ENCODE data around the gene LRRC59. TPM values are rescaled to one million over a fixed set of nuclear protein-coding genes. Genes with fewer than 3 reads are reported as not detected.

The LRRC59 gene
- total RNA-seq, 4 donors from 2014 or later = 16.5 to 58.0 (median 39.0) TPM

GRCh38 chr17:50365649-50366393 lies 31.5 kb downstream of the LRRC59 start:
- TF ChIP-seq POLR2A (IDR thresholded peaks at IDR 0.05) = no peak
- TF ChIP-seq EP300 (IDR thresholded peaks at IDR 0.05) = no peak
- no peak for TF ChIP-seq CTCF (IDR thresholded peaks at IDR 0.05)
- TF ChIP-seq POLR2AphosphoS5 (IDR thresholded peaks at IDR 0.05) = no peak
- H3K4me1 ChIP-seq = peaks cover 6% of the 10 kb centered on the region
- H3K4me3 ChIP-seq = no peak overlapping the region
- 82% methylated on average over 9 of the region's 14 CpGs for WGBS
- H3K27ac ChIP-seq = no peak overlapping the region
- no peaks in the 10 kb centered on the region for H3K27me3 ChIP-seq
- H3K9me3 ChIP-seq = no peaks in the 10 kb centered on the region
- H3K36me3 ChIP-seq = peaks cover 58% of the 10 kb centered on the region
- no peak for DNase-seq (ENCODE audit: low spot score in 2 of 2)

- Histone ChIP-seq H3K4me3 (no peak overlapping the region), H3K9me3 (no peaks in the 10 kb centered on the region), H3K27ac (no peak overlapping the region), H3K4me1 (peaks cover 5% of the 10 kb centered on the region), H3K36me3 (peaks cover 59% of the 10 kb centered on the region), H3K27me3 (no peaks in the 10 kb centered on the region)
- no peak for TF ChIP-seq EP300 (IDR thresholded peaks at IDR 0.05)
- TF ChIP-seq POLR2AphosphoS5 (IDR thresholded peaks at IDR 0.05) = no peak
- TF ChIP-seq POLR2A (IDR thresholded peaks at IDR 0.05) = no peak
- no peak for TF ChIP-seq CTCF (IDR thresholded peaks at IDR 0.05)
- peak in 1 of 2 donors; percentile 2 for DNase-seq (ENCODE audit: low spot score in 2 of 2)
- WGBS = 80% methylated on average over 1 of the region's 2 CpGs
Measured at GRCh38 chr17:50365165-50365564, 32.2 kb downstream of the LRRC59 start.

GRCh38 chr17:50364715-50365114 lies 32.6 kb downstream of the LRRC59 start:
- Histone ChIP-seq H3K4me3 (no peak overlapping the region), H3K4me1 (peaks cover 5% of the 10 kb centered on the region), H3K36me3 (peaks cover 59% of the 10 kb centered on the region), H3K27me3 (no peaks in the 10 kb centered on the region), H3K27ac (no peak overlapping the region), H3K9me3 (no peaks in the 10 kb centered on the region)
- TF ChIP-seq POLR2AphosphoS5 (IDR thresholded peaks at IDR 0.05) = no peak
- TF ChIP-seq EP300 (IDR thresholded peaks at IDR 0.05) = no peak
- no peak for TF ChIP-seq POLR2A (IDR thresholded peaks at IDR 0.05)
- no peak for TF ChIP-seq CTCF (IDR thresholded peaks at IDR 0.05)
- WGBS = 76% methylated on average over 8 of the region's 9 CpGs
- peak in 1 of 2 donors; percentile 49 for DNase-seq (ENCODE audit: low spot score in 2 of 2)

- no peak for TF ChIP-seq POLR2AphosphoS5 (IDR thresholded peaks at IDR 0.05)
- TF ChIP-seq CTCF (IDR thresholded peaks at IDR 0.05) = no peak
- no peak for TF ChIP-seq POLR2A (IDR thresholded peaks at IDR 0.05)
- TF ChIP-seq EP300 (IDR thresholded peaks at IDR 0.05) = no peak
- Histone ChIP-seq H3K27me3 (no peaks in the 10 kb centered on the region), H3K36me3 (peaks cover 59% of the 10 kb centered on the region), H3K4me3 (no peak overlapping the region), H3K27ac (no peak overlapping the region), H3K4me1 (peaks cover 5% of the 10 kb centered on the region), H3K9me3 (no peaks in the 10 kb centered on the region)
- WGBS = no CpG with 5 or more reads among the region's 4 CpGs
- no peak for DNase-seq (ENCODE audit: low spot score in 2 of 2)
Measured at GRCh38 chr17:50364061-50364458, 33.3 kb downstream of the LRRC59 start.

GRCh38 chr17:50363217-50364060 lies 33.9 kb downstream of the LRRC59 start:
- Histone ChIP-seq H3K4me1 (peaks cover 5% of the 10 kb centered on the region), H3K36me3 (peaks cover 59% of the 10 kb centered on the region), H3K9me3 (no peaks in the 10 kb centered on the region), H3K27ac (no peak overlapping the region), H3K27me3 (no peaks in the 10 kb centered on the region), H3K4me3 (no peak overlapping the region)
- TF ChIP-seq POLR2AphosphoS5 (IDR thresholded peaks at IDR 0.05) (no peak), EP300 (IDR thresholded peaks at IDR 0.05) (no peak), CTCF (IDR thresholded peaks at IDR 0.05) (no peak), POLR2A (IDR thresholded peaks at IDR 0.05) (no peak)
- no peak for DNase-seq (ENCODE audit: low spot score in 2 of 2)
- WGBS = 53% methylated on average over 8 of the region's 8 CpGs

Data from suprapubic skin (tissue), 4 donors.